H1 (cell line): ENCODE data around the gene CYB561. TPM values are rescaled to one million over a fixed set of nuclear protein-coding genes. Genes with fewer than 3 reads are reported as not detected.

Experiments
- ATF2 ChIP-seq: IDR thresholded peaks from 2 replicates; pipeline ENCODE4 v1.6.1; 2012; ENCODE audit warnings: low read length, inconsistent platforms
- CHD7 ChIP-seq: fragments of 300-600 bp; sonication (generic); IDR thresholded peaks from 2 replicates; pipeline ENCODE4 v1.7.1; 2012; ENCODE audit warnings: low read length, moderate library complexity, mild to moderate bottlenecking, inconsistent platforms; ENCODE audit not compliant: insufficient replicate concordance
- HDAC6 ChIP-seq: IDR thresholded peaks from one replicate; pipeline ENCODE4 v1.7.1; 2012; ENCODE audit warnings: low read depth, mild to moderate bottlenecking, inconsistent platforms, low read length, moderate library complexity
- JUN ChIP-seq: IDR thresholded peaks from 2 replicates; pipeline ENCODE4 v1.6.1; 2011; ENCODE audit warnings: low read depth, mild to moderate bottlenecking, improper control_type of control experiment, low read length
- SAP30 ChIP-seq: fragments of 300-600 bp; sonication (generic); IDR thresholded peaks from 2 replicates; pipeline ENCODE4 v1.7.1; 2012; ENCODE audit warnings: low read length, moderate library complexity, mild to moderate bottlenecking, inconsistent platforms; ENCODE audit not compliant: insufficient read depth, insufficient replicate concordance
- polyA plus RNA-seq, 7 experiments: library from polyadenylated mRNA; depleted of rRNA in 3 of 7; stranded (reverse) in 5 of 7; unstranded in 2 of 7; fragments of >200 nt in 5 of 7; fragments of 200-250 nt in 2 of 7; gene quantifications; 1 replicate in 5 of 7; 2 replicates in 1 of 7; 4 replicates in 1 of 7; pipeline versions ENCODE4 v1.2.1 to v1.2.3, GENCODE V29; 2011 to 2013; ENCODE audit warnings: missing spikeins in 2 of 7, mixed read lengths in 2 of 7
- total RNA-seq: library from RNA; stranded (reverse); fragmentation: NEBNext Ultra II Directional; extraction: Animal tissue kit (Norgen Biotek cat#: 25700); gene quantifications from 2 replicates; pipeline ENCODE4 v1.2.1, GENCODE V29; 2021

CYB561 gene
- total and polyA plus RNA-seq, 2 of the 8 experiments (the other 6 are each of a cell fraction or from before 2014, with no cell fraction given) = 19.7 to 23.4 TPM

- no peak for TF ChIP-seq CHD7
- TF ChIP-seq HDAC6 = no peak
- TF ChIP-seq SAP30 = no peak
- TF ChIP-seq ATF2 = no peak
- no peak for TF ChIP-seq JUN
- TF ChIP-seq, all 59 proteins: peak for 0
These were observed 56.0 kb downstream of the CYB561 start (continued) for GRCh38 chr17:63390090-63390489.
